ENCODE data around the gene PIK3R3.

Gene PIK3R3

DNA sequence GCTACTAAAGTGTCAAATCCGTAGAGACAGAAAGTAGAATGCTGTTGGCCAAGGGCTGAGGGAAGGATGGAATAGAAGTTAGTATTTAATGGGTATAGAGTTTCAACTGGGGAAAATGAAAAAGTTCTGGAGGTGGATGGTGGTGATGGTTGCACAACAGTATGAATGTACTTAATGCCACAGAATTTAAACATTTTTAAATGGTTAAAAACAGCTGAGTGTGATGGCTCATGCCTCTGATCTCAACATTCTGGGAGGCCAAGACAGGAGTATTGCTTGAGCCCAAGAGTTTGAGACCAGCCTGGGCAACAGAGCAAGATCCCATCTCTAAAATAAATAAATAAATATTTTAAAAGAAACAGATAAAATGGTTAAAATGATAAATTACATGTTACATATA lies 44.5 kb downstream of the PIK3R3 start:
- Histone ChIP-seq H3K79me2 (ENCODE audit: insufficient read depth, low read length) (no peaks in the 10 kb centered on the region), H3F3A (ENCODE audit: insufficient read depth) (no peaks in the 10 kb centered on the region), H3K36me3 (ENCODE audit: low read length) (0 out of 2 replicates have a peak, but pooled peaks cover 7% of the 10 kb centered on the region)

DNA sequence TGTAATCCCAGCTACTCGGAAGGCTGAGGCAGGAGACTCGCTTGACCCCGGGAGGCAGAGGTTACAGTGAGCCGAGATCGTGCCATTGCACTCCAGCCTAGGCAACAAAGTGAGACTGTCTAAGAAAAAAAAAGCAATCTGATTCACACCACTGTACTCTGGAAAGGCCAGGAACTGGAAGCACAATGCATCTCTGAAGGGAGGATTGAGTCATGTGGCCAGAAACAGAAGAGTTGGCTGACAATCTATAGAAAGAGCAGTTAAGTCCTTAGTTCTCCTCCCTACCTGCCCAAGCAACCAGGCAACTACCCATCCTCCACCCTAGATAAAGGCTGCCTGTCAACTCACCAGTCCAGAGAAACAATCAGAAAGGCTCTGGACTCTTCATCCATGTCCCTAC lies 45.9 kb downstream of the PIK3R3 start:
- Histone ChIP-seq H3F3A (ENCODE audit: insufficient read depth) (no peaks in the 10 kb centered on the region), H2AFZ (ENCODE audit: low read depth, low read length, severe bottlenecking) (no peak overlapping the region), H3K36me3 (ENCODE audit: low read length) (0 out of 2 replicates have a peak, but pooled peaks cover 7% of the 10 kb centered on the region), H3K4me2 (ENCODE audit: low read depth, low read length, poor library complexity, severe bottlenecking) (no peak overlapping the region), H3K9me2 (replicated peaks; ENCODE audit: insufficient read depth, low read length) (no peaks in the 10 kb centered on the region), H3K9ac (ENCODE audit: low read length) (no peak overlapping the region), H3K79me2 (ENCODE audit: insufficient read depth, low read length) (no peaks in the 10 kb centered on the region), H3K9me3 (ENCODE audit: insufficient read depth, low read length) (peaks cover 7% of the 10 kb centered on the region; the same call in 1 of the 2 replicates), H3K4me3 (ENCODE audit: insufficient read depth, low read length, poor library complexity, severe bottlenecking) (no peak overlapping the region), H4K20me1 (ENCODE audit: low read depth, low read length) (no peaks in the 10 kb centered on the region), H3K27me3 (ENCODE audit: low read length) (no peaks in the 10 kb centered on the region), H3K27ac (ENCODE audit: low read depth, low read length) (no peak overlapping the region)
- TF ChIP-seq EZH2phosphoT487 (conservative IDR thresholded peaks at IDR 0.05; ENCODE audit: low read length) (no peak), CTCF (IDR thresholded peaks at IDR 0.05; ENCODE audit: insufficient read depth, low read length, poor library complexity, severe bottlenecking) (no peak)

More for the DNA sequence above, 44.5 kb downstream of the PIK3R3 start:
- Histone ChIP-seq H3K27ac (ENCODE audit: low read depth, low read length) (no peak overlapping the region), H4K20me1 (ENCODE audit: low read depth, low read length) (no peaks in the 10 kb centered on the region), H2AFZ (ENCODE audit: low read depth, low read length, severe bottlenecking) (no peak overlapping the region), H3K4me2 (ENCODE audit: low read depth, low read length, poor library complexity, severe bottlenecking) (no peak overlapping the region), H3K27me3 (ENCODE audit: low read length) (no peaks in the 10 kb centered on the region), H3K9me3 (ENCODE audit: insufficient read depth, low read length) (peaks cover 7% of the 10 kb centered on the region; the same call in 1 of the 2 replicates), H3K9ac (ENCODE audit: low read length) (no peak overlapping the region), H3K4me3 (ENCODE audit: insufficient read depth, low read length, poor library complexity, severe bottlenecking) (no peak overlapping the region), H3K9me2 (replicated peaks; ENCODE audit: insufficient read depth, low read length) (no peaks in the 10 kb centered on the region)
- TF ChIP-seq EZH2phosphoT487 (conservative IDR thresholded peaks at IDR 0.05; ENCODE audit: low read length) (no peak), CTCF (IDR thresholded peaks at IDR 0.05; ENCODE audit: insufficient read depth, low read length, poor library complexity, severe bottlenecking) (no peak)

GRCh38 chr1:46084553-46085451 lies 47.6 kb downstream of the PIK3R3 start:
- Histone ChIP-seq H3K9ac (ENCODE audit: low read length) (no peak overlapping the region), H3F3A (ENCODE audit: insufficient read depth) (no peaks in the 10 kb centered on the region), H3K9me2 (replicated peaks; ENCODE audit: insufficient read depth, low read length) (no peaks in the 10 kb centered on the region), H4K20me1 (ENCODE audit: low read depth, low read length) (no peaks in the 10 kb centered on the region), H3K79me2 (ENCODE audit: insufficient read depth, low read length) (no peaks in the 10 kb centered on the region), H3K27ac (ENCODE audit: low read depth, low read length) (no peak overlapping the region), H3K27me3 (ENCODE audit: low read length) (no peaks in the 10 kb centered on the region), H3K9me3 (ENCODE audit: insufficient read depth, low read length) (peaks cover 7% of the 10 kb centered on the region; the same call in 1 of the 2 replicates), H3K4me2 (ENCODE audit: low read depth, low read length, poor library complexity, severe bottlenecking) (no peak overlapping the region), H2AFZ (ENCODE audit: low read depth, low read length, severe bottlenecking) (no peak overlapping the region), H3K36me3 (ENCODE audit: low read length) (0 out of 2 replicates have a peak, but pooled peaks cover 7% of the 10 kb centered on the region), H3K4me3 (ENCODE audit: insufficient read depth, low read length, poor library complexity, severe bottlenecking) (no peak overlapping the region)
- no peak for TF ChIP-seq CTCF (IDR thresholded peaks at IDR 0.05; ENCODE audit: insufficient read depth, low read length, poor library complexity, severe bottlenecking)
- no peak for TF ChIP-seq EZH2phosphoT487 (conservative IDR thresholded peaks at IDR 0.05; ENCODE audit: low read length)
